Measurements from ENCODE around the gene VSTM2B. TPM values are rescaled to one million over a fixed set of nuclear protein-coding genes. Genes with fewer than 3 reads are reported as not detected.
"Not testable (repeated sequence)": the region's sequence is repeated elsewhere in the genome, so short reads cannot be mapped to it uniquely, and the experiment has no call there.

Gene VSTM2B
- total and polyA plus RNA-seq, 11 donors = not detected

- Histone ChIP-seq H3K36me3 (no peaks in the 10 kb centered on the region), H3K9me3 (peaks cover 0 to 43% (median 9%) of the 10 kb centered on the region in 12 donors), H3K4me1 (no peaks in the 10 kb centered on the region), H3K27me3 (peaks cover 0 to 4% (median 0%) of the 10 kb centered on the region in 9 donors), H3K27ac (no peak overlapping the region), H3K4me3 (no peak overlapping the region)
- DNase-seq (no peak), ATAC-seq (no peak)
- TF ChIP-seq POLR2A (IDR thresholded peaks at IDR 0.05) (no peak), CTCF (IDR thresholded peaks at IDR 0.05) (no peak)
- 56 to 100% (median 64%) methylated on average over 1 to 6 of the region's 6 CpGs for WGBS, 4 donors
- intact Hi-C loops (cut with DNase I) = no loop called here
Measured at GRCh38 chr19:29552454-29553280, 26.9 kb downstream of the VSTM2B start.

GRCh38 chr19:29554149-29554548 lies 28.4 kb downstream of the VSTM2B start:
- ATAC-seq = no peak
- intact Hi-C loops (cut with DNase I) = no loop called here
- DNase-seq = no peak
- Histone ChIP-seq H3K27ac (no peak overlapping the region), H3K4me1 (no peaks in the 10 kb centered on the region), H3K4me3 (no peak overlapping the region), H3K27me3 (peaks cover 0 to 4% (median 0%) of the 10 kb centered on the region in 9 donors), H3K36me3 (no peaks in the 10 kb centered on the region), H3K9me3 (peaks cover 0 to 57% (median 9%) of the 10 kb centered on the region in 12 donors)
- TF ChIP-seq POLR2A (IDR thresholded peaks at IDR 0.05) (no peak), CTCF (IDR thresholded peaks at IDR 0.05) (no peak)
- WGBS, 4 donors = 95 to 98% (median 96%) methylated on average over 1 of the region's 1 CpG

GRCh38 chr19:29559110-29559509 lies 33.3 kb downstream of the VSTM2B start:
- H3K4me3 ChIP-seq; H3K27ac ChIP-seq; ATAC-seq; H3K27me3 ChIP-seq; intact Hi-C loops (cut with DNase I); H3K4me1 ChIP-seq; H3K36me3 ChIP-seq; DNase-seq: not testable (repeated sequence)
- peaks cover 0 to 64% (median 17%) of the 10 kb centered on the region in 12 donors for H3K9me3 ChIP-seq
- WGBS, 4 donors = 72 to 89% (median 84%) methylated on average over 2 of the region's 2 CpGs

- no peak for TF ChIP-seq CTCF (IDR thresholded peaks at IDR 0.05)
- intact Hi-C loops (cut with DNase I) = no loop called here
- H3K27ac ChIP-seq = no peak overlapping the region
- peaks cover 0 to 9% (median 0%) of the 10 kb centered on the region in 9 donors for H3K27me3 ChIP-seq
- ATAC-seq (no peak), DNase-seq (no peak)
- H3K36me3 ChIP-seq = no peaks in the 10 kb centered on the region
- no peaks in the 10 kb centered on the region for H3K4me1 ChIP-seq
- peaks cover 0 to 57% (median 11%) of the 10 kb centered on the region in 12 donors for H3K9me3 ChIP-seq
- 79 to 82% (median 80%) methylated on average over 4 of the region's 4 CpGs for WGBS, 4 donors
- no peak overlapping the region for H3K4me3 ChIP-seq
Measured at GRCh38 chr19:29559743-29560142, 33.9 kb downstream of the VSTM2B start.

All from heart left ventricle (tissue), 16 donors.